ENCODE measurements around the gene RPP40. TPM values are rescaled to one million over a fixed set of nuclear protein-coding genes. Genes with fewer than 3 reads are reported as not detected.
A peak's percentile ranks its signal among the peaks of the same experiment; 100 is the strongest.
"Not testable (repeated sequence)": the region's sequence is repeated elsewhere in the genome, so short reads cannot be mapped to it uniquely, and the experiment has no call there.

RPP40 gene
- total RNA-seq, 4 donors from 2014 or later, result 4.6 to 11.7 (median 9.0) TPM

GRCh38 chr6:5006222-5006621 lies 2.4 kb upstream of the RPP40 start:
- Histone ChIP-seq H3K27ac (no peak overlapping the region), H3K9me3 (no peaks in the 10 kb centered on the region), H3K4me1 (peaks cover 12% of the 10 kb centered on the region), H3K27me3 (no peaks in the 10 kb centered on the region), H3K4me3 (no peak overlapping the region), H3K36me3 (no peaks in the 10 kb centered on the region)
- 96% methylated on average over 6 of the region's 6 CpGs for WGBS
- DNase-seq (ENCODE audit: low spot score in 2 of 2), result no peak
- TF ChIP-seq CTCF (IDR thresholded peaks at IDR 0.05), result no peak
- TF ChIP-seq EP300 (IDR thresholded peaks at IDR 0.05), result no peak
- no peak for TF ChIP-seq POLR2AphosphoS5 (IDR thresholded peaks at IDR 0.05)
- no peak for TF ChIP-seq POLR2A (IDR thresholded peaks at IDR 0.05)

GRCh38 chr6:5005038-5005433 lies 1.2 kb upstream of the RPP40 start:
- not testable (repeated sequence) for H3K36me3 ChIP-seq; DNase-seq (ENCODE audit: low spot score in 2 of 2); H3K27me3 ChIP-seq; H3K27ac ChIP-seq; H3K4me3 ChIP-seq; H3K9me3 ChIP-seq
- peaks cover 12% of the 10 kb centered on the region for H3K4me1 ChIP-seq
- WGBS, result 90% methylated on average over 5 of the region's 5 CpGs

- Histone ChIP-seq H3K4me1 (peaks cover 12% of the 10 kb centered on the region), H3K36me3 (no peaks in the 10 kb centered on the region), H3K4me3 (peak overlapping the region; percentile 60), H3K9me3 (no peaks in the 10 kb centered on the region), H3K27me3 (no peaks in the 10 kb centered on the region), H3K27ac (peak overlapping the region; percentile 85)
- DNase-seq (ENCODE audit: low spot score in 2 of 2), result no peak
- WGBS, result 44% methylated on average over 12 of the region's 12 CpGs
- no peak for TF ChIP-seq CTCF (IDR thresholded peaks at IDR 0.05)
- no peak for TF ChIP-seq POLR2AphosphoS5 (IDR thresholded peaks at IDR 0.05)
- TF ChIP-seq POLR2A (IDR thresholded peaks at IDR 0.05), result no peak
- TF ChIP-seq EP300 (IDR thresholded peaks at IDR 0.05), result no peak
These were observed 668 bp upstream of the RPP40 start for GRCh38 chr6:5004373-5005037.

GRCh38 chr6:4999586-4999985 lies 4.3 kb downstream of the RPP40 start:
- TF ChIP-seq POLR2A (IDR thresholded peaks at IDR 0.05) (no peak), CTCF (IDR thresholded peaks at IDR 0.05) (no peak), POLR2AphosphoS5 (IDR thresholded peaks at IDR 0.05) (no peak), EP300 (IDR thresholded peaks at IDR 0.05) (no peak)
- Histone ChIP-seq H3K4me1 (peaks cover 9% of the 10 kb centered on the region), H3K9me3 (no peaks in the 10 kb centered on the region), H3K36me3 (peaks cover 26% of the 10 kb centered on the region), H3K4me3 (no peak overlapping the region), H3K27me3 (no peaks in the 10 kb centered on the region), H3K27ac (no peak overlapping the region)
- 58% methylated on average over 2 of the region's 2 CpGs for WGBS
- no peak for DNase-seq (ENCODE audit: low spot score in 2 of 2)

- Histone ChIP-seq H3K27ac (no peak overlapping the region), H3K36me3 (peaks cover 29% of the 10 kb centered on the region), H3K4me3 (no peak overlapping the region), H3K9me3 (no peaks in the 10 kb centered on the region), H3K4me1 (no peaks in the 10 kb centered on the region), H3K27me3 (no peaks in the 10 kb centered on the region)
- DNase-seq (ENCODE audit: low spot score in 2 of 2), result no peak
- WGBS, result 79% methylated on average over 6 of the region's 6 CpGs
- TF ChIP-seq CTCF (IDR thresholded peaks at IDR 0.05) (no peak), EP300 (IDR thresholded peaks at IDR 0.05) (no peak), POLR2AphosphoS5 (IDR thresholded peaks at IDR 0.05) (no peak), POLR2A (IDR thresholded peaks at IDR 0.05) (no peak)
These were observed 6.0 kb downstream of the RPP40 start for GRCh38 chr6:4997862-4998261.

GRCh38 chr6:4994741-4995140 lies 9.1 kb downstream of the RPP40 start:
- H3K4me1 ChIP-seq, result no peaks in the 10 kb centered on the region
- H3K36me3 ChIP-seq, result peaks cover 29% of the 10 kb centered on the region
- H3K4me3 ChIP-seq, result no peak overlapping the region
- no peak overlapping the region for H3K27ac ChIP-seq
- 94% methylated on average over 3 of the region's 3 CpGs for WGBS
- no peaks in the 10 kb centered on the region for H3K27me3 ChIP-seq
- H3K9me3 ChIP-seq, result no peaks in the 10 kb centered on the region
- DNase-seq (ENCODE audit: low spot score in 2 of 2), result no peak
- no peak for TF ChIP-seq POLR2AphosphoS5 (IDR thresholded peaks at IDR 0.05)
- TF ChIP-seq CTCF (IDR thresholded peaks at IDR 0.05), result no peak
- no peak for TF ChIP-seq EP300 (IDR thresholded peaks at IDR 0.05)
- TF ChIP-seq POLR2A (IDR thresholded peaks at IDR 0.05), result no peak
